Raji (cell line): Measurements from ENCODE around the gene ZRANB1.

ENCODE experiments used
- POLR2A ChIP-seq: IDR thresholded peaks from 2 replicates; pipeline ENCODE4 v1.6.1; 2011; ENCODE audit warnings: low read depth, low read length, control low read depth; ENCODE audit not compliant: insufficient read depth

ZRANB1 gene

DNA sequence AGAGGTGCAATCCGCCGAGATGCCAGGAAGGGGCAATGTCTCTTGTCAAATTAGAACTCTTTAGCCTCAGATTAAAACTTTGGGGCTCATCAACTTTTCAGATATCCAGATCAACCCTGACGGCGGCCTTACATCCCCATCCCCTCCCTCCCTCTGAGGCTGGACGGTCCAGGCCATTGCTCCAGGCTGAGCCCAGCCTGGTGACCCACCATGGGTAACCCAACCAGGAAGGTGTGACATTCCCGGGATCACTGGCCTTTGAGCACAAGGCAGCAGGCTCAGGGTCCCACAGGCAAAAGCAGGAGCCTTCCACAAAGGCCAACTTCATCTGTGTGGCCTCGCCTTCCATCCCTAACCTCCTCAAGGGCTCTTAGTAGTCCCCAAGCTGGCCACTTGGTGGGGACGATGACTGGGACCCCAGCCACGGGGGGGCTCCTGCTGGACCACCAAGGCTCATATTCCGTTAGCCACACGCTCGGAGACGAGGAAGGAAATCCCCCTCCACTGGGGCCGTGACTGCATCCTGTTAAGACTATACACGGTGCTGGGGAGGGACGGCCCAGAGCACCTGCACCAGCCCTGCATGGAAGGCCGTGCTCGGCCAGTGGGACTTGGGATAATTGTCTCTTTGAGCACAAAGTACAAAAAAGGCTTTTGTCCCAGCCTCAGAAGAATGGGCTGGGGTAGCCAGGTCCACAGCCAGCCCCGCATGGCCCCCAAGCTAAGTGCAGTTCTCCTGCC lies 62.8 kb downstream of the ZRANB1 start:
- TF ChIP-seq POLR2A: no peak

DNA sequence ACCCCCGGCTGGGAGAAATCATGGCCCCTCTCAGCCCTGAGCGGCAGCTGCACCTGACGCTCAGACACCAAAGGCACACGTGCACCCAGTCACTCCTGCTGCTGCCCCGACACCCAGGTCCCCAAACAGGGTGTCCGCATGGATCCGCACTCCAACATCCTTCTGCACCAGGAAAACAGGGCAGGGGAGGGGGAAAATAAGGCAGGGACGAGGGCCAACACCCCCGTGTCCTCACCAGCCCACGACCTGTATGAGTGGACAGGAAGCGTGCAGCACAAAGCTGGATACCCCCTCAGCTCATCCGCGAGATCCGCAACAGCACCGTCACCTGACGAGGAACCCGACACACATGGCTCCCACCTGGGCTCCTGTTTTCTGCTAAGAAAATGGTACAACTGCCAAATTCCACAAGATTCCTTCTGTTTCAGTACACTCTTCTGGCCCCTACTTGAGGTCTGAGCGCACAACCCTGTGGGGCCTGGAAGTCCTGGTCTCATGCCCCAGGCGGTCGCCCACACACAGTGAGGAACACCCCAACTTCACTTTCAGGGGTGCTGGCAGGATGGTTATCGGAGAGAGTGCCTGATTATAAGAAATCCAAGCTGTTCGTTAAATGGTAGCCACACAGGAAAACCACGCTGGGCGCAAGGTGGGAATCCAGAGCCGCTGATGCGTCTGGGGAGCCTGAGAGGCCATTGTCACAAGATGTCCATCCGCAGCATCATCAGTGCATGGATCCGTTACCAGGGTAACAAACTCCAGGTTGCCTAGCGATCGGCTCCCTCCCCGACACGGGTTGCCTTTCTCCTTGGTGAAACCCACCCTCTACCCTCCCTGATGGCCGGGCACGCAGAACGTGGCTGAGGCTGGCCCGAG lies 63.6 kb downstream of the ZRANB1 start:
- TF ChIP-seq POLR2A: no peak

DNA sequence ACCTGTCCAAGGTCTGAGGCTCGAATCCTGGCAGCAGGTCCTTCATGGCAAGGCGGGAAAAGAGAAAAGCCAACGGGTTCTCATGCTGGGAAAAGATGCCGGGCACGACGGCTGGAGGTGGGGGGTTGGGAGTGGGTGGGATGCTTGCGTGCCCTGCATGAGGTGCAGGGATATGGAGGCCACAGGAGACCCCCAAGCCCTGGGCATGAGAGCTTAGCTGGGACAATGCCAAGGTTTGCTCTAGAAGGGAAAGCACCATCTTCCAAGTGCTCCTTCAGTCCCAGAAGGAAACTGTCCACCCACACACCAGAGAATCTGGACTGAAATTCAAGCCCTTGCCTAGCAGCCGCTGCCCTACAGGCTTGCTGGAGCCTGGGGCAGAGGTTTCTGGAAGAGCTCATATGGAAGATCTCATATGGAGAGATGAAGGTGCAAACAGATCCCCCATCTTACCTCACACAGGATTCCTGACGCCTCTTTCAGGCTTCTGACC lies 64.3 kb downstream of the ZRANB1 start:
- no peak for TF ChIP-seq POLR2A

DNA sequence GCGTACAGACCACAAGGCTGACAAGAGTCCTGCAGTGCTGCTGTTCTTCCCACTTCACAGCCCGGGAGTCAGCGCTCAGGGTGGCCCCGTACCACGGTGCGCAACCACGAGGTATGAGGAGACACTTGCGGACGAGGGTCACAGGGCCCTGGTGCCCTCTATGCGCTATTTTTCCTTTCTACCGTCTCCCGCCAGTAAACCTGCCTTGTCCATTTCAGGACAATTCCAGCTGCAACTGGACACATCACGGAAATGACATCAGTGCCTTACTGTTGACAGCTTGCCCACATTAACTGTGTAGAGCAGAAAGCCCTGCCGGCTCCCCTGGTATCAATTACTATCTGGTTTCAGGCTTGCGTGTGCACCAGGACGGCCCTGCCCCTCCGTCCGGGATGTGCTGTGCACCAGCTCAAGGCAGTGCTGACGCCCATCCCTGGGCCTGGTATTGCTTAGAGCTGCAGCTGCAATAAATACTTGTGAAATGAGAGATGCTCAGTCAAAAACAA lies 65.1 kb downstream of the ZRANB1 start:
- TF ChIP-seq POLR2A: no peak

DNA sequence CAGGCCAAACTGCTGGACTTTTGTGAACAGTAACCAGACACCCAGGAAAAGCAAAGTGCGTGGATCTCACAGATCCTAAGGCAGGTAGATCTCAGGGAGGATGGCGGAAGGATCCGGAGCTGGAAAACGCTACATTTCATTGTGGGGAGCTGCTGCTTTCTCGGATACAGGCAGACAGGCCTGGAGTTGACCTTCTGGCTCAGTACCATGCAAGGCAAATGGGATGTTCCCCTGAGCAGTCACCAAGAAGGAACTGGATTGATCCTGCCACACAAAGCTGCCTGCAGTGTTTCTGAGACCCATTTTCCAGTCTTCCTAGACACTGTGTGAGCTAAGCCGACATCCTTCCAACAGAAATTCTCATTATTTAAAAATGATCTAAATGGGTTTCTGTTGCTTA lies 65.5 kb downstream of the ZRANB1 start:
- TF ChIP-seq POLR2A: no peak

DNA sequence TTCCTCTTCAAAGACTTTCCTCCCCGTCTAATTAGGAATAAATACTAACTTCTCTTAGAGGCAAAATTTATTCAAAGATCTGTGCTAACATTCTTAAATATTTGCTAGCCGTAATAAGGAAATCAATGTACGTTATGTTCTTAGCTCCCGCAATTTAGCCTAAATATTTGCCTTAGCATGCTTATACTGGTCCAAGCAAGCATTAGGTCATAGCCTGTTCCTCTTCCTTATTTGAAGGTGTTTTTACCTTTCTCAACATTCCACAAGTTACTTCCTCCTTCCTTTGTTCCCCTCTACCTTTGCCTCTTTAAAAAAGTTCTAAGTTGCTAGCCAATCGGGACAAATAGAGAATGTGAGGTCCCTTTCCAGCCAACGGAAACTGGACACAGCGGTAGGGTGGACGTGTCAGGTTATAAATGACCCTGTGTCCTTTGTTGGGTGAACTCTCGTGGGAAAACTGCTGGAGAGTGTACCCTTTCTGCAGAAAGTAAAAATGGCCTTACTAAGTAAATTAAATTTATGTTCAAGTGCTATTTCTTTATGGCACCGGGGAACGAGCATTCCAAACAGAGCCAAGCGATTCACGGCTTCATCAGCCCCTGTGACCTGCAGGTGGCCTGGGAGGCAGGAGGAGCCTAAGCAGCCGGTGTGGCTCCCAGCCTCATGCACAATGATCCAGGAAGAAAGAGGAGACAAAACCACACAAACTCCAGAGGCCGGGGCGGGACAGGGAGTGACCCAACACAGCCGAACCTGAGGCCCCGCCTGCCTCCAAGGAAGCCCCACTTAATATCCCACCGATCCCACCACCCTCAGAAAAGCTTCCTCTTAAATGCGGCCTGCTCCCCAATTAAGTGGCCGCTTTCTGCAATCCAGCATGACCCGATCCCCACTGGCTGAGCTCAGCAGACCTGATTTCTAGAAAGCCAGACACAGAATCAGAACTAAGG lies 67.0 kb downstream of the ZRANB1 start:
- no peak for TF ChIP-seq POLR2A

DNA sequence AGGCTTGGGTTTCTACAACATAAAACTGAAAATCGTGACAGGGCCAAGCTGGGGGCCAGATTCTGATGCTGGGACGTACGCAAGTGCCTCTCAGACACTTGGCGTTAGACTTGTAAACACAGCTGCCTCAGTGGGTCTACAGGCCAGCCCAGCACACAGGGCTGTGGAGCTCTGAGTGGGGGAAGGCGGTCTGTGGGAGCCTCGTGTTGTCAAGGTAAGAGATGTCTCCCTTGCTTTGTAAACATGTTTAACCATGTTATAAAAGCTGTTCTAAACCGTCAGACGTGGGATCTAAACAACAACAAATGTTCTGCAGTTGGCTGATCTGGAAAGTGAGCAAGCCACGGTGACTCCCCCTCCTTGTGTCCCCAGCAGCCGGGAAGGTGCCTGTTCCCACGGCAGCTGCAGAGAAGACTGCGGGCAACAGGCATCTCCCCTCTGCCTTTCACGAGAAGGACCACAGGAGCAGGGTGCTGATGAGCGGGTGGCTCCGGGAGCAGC lies 67.8 kb downstream of the ZRANB1 start:
- no peak for TF ChIP-seq POLR2A

DNA sequence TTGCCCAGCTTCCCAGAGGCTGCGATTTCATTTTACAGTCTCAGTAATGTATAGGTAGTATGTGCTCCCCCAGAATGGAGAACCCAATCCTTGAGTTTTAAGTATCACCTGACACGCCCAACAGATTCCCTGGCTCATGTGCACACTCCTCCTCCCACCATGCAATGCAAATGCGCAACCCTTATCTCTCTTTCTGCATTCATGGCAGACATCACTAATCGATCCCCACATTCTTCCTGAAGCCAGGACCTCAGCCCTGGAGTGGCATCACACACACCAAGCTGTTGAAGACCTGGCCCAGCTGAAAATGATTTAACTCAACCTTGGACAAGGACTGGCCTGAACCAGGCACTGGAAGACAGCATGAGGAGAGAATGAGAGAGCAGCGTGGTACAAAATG lies 68.4 kb downstream of the ZRANB1 start:
- TF ChIP-seq POLR2A: no peak

DNA sequence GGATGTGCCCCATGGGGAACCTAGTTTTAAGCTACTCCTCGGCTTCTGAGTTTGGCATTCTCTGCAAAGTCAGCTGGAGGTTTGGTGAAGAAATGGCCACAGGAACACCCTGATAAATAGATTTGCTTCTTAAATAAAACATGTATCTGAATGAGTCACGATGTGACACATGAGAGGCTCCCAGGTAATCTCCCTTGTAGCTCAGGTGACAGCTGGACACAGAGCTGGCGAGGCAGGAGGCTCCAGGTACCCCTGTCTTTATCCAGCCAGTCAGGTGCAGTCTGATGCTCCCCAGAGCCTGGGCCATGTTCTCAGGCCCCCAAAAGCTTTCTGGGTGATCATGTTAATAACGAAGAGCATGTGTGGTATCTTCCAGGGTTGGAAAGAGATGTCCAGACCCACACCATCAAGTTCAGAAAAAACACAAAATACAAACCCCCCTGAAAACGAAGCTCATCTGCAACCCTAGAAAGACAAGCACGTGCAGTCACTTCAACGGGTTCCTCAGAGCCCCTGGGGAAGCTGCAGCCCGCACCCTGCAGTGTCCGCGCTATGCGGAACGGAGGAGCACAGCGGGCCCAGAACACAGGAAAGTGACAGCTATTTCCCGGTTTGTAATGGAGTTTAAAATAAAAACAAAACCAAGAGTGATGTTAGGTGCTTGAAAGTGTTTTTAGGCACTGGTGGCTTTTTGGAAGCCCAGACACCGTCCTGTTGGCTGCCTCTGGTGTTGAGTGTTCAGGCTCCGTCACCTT lies 69.4 kb downstream of the ZRANB1 start:
- TF ChIP-seq POLR2A: no peak

DNA sequence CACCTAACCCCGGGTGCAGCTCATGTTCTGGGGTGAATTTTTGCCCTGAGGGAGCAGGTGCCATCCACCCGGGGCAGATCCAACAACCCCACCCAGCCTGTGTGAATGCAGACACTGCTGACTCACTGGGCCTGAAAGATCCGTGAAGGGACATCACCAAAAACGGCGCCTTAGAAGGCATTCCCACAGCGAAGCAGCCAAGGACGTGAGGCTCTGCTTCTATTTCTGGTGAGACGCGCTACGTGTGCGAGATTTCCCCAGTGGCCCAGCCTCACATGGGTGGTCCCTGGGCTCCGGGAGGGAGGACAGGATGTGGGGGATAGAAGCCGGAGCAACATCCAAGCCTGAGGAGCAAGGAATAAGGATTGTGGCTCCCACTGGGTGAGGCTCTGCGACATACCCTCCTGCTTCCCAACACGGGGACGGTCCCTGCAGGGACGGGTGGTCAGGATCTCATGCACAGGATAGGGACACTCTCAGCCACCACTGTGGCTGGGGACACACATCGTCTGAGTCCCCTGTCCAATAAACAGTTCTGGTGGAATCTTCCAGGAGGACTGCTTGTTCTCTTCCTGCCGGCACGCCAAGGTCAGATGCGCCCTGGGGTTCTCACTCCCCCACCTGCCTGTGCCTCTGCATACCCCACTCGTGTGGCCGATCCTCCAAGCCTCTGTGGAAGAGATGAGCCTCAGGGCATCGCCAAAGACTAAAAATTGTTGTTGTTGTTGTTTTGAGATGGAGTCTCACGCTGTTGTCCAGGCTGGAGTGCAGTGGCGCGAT lies 70.2 kb downstream of the ZRANB1 start:
- TF ChIP-seq POLR2A: no peak

DNA sequence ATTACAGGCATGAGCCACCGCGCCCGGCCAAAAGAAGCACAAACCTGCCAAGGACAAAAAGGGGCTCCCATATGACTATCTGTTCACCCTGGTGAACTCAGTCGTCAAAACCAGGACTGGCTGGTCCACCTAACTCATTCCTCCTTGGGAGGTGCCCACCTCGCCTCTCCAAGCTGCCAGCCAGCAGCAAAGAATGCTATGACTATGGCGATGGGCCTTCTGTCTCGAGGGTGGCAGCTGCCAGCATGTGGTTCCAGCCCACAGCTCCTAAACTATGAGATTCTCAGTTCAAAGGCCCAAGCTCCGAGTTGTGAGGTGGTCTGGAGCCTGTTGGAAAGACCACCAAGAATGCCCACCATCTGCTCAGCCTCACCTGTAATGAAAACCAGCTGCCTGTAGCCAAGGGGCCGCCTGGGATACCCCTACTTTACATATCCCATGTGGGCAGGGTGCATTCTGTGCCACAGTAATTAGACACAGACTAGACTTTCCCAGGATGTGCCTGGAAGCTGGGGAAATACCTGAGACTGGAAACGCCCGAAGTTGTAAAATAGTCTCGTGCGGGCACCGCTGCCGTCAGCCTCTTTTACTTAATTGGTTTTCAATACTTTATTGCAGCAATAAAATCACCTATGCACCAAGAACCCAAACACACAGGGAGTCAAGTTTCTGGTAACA lies 71.1 kb downstream of the ZRANB1 start:
- no peak for TF ChIP-seq POLR2A

DNA sequence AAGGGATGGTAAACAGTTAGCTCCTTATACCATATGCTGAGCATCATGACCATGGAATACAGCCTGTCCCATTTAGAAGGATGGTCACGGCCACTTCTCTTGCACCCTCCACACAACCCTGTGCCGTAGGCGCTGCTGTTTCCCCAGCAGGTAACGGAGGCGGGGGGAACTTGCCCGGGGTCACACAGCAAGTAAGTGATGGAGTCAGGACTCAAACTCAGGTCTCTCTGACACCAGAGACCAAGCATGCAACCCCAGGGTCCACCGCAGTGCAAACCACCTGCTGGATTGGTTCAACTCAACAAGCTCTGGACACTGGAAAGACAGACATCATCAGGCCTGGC lies 71.6 kb downstream of the ZRANB1 start:
- no peak for TF ChIP-seq POLR2A
